B cell (primary cell): ENCODE data around the gene PAIP2. TPM values are rescaled to one million over a fixed set of nuclear protein-coding genes. Genes with fewer than 3 reads are reported as not detected.
A peak's percentile ranks its signal among the peaks of the same experiment; 100 is the strongest.

Experiments
- ATAC-seq: fragments of 200-7000 bp; cut with Tn5 transposase; one replicate; pipeline ENCODE4 v1.10.0; 2021; ENCODE audit warnings: low read depth, mild to moderate bottlenecking, moderate number of reproducible peaks, moderate library complexity
- CTCF ChIA-PET: fragments of 350-600 bp; sonication (Branson Sonifier 250); formaldehyde crosslinking; loops from one replicate; lab custom pipeline; 2021; ENCODE audit warnings: antibody characterized with exemption, inconsistent platforms; lab: Charles Lee
- POLR2A ChIA-PET: fragments of 350-600 bp; sonication (Branson Sonifier 250); formaldehyde crosslinking; loops from one replicate; lab custom pipeline; 2021; ENCODE audit warnings: antibody characterized with exemption; lab: Charles Lee
- DNase-seq: peaks from one replicate; pipeline ENCODE4 v3.0.0; 2013
- H2AFZ ChIP-seq: 2 replicates; pipeline ENCODE4 v1.6.1; 2012; ENCODE audit warnings: mild to moderate bottlenecking, low read depth, low read length; ENCODE audit not compliant: insufficient read depth, poor library complexity, severe bottlenecking
- H3K27ac ChIP-seq, 2 donors: 1 replicate in 1 of 2; 2 replicates in 1 of 2; pipeline ENCODE4 v1.5.1; 2012 to 2013; ENCODE audit warnings: low read length in 2 of 2, mild to moderate bottlenecking in 2 of 2, moderate library complexity in 1 of 2
- H3K27me3 ChIP-seq, 4 experiments: fragments of 200-600 bp in 1 of 4; sonication (generic) in 1 of 4; replicated peaks in 1 of 4; 1 replicate in 2 of 4; 2 replicates in 2 of 4; pipeline versions ENCODE4 v1.6.1 to v1.7.0; 2013 to 2016; ENCODE audit warnings: low read length in 3 of 4, mild to moderate bottlenecking in 2 of 4, mixed read lengths in 1 of 4, moderate library complexity in 1 of 4; ENCODE audit not compliant: insufficient read depth in 4 of 4, control insufficient read depth in 3 of 4; ENCODE audit errors: control extremely low read depth in 1 of 4
- H3K36me3 ChIP-seq, 2 experiments: replicated peaks in 1 of 2; 1 replicate in 1 of 2; 2 replicates in 1 of 2; pipeline versions ENCODE4 v1.6.1 to v1.7.1; 2013; ENCODE audit warnings: low read length in 1 of 2; ENCODE audit not compliant: insufficient read depth in 2 of 2, control insufficient read depth in 1 of 2; ENCODE audit errors: control extremely low read depth in 1 of 2, extremely low read depth in 1 of 2
- H3K4me1 ChIP-seq, 2 donors: fragments of 200-600 bp in 1 of 2; sonication (generic) in 1 of 2; 1 replicate in 1 of 2; 2 replicates in 1 of 2; pipeline versions ENCODE4 v1.5.1 to v1.6.1; 2013 to 2017; ENCODE audit warnings: low read length in 2 of 2; ENCODE audit not compliant: control insufficient read depth in 2 of 2, insufficient read depth in 2 of 2
- H3K4me2 ChIP-seq: replicated peaks from 2 replicates; pipeline ENCODE3; 2012; ENCODE audit warnings: mild to moderate bottlenecking, low read depth, low read length; ENCODE audit not compliant: poor library complexity, severe bottlenecking
- H3K4me3 ChIP-seq, 5 experiments: fragments of 200-600 bp in 1 of 5; sonication (generic) in 1 of 5; 1 replicate in 3 of 5; 2 replicates in 2 of 5; pipeline versions ENCODE4 v1.5.1 to v1.7.0; 2011 to 2016; ENCODE audit warnings: low read length in 4 of 5, mild to moderate bottlenecking in 4 of 5, low read depth in 2 of 5, control low read depth in 1 of 5, moderate library complexity in 1 of 5; ENCODE audit not compliant: insufficient read depth in 1 of 5; ENCODE audit errors: control extremely low read depth in 1 of 5, extremely low read depth in 1 of 5
- H3K79me2 ChIP-seq: fragments of 200-600 bp; sonication (generic); one replicate; pipeline ENCODE4 v1.6.0; 2016; ENCODE audit warnings: low read length; ENCODE audit not compliant: control insufficient read depth, insufficient read depth
- H3K9ac ChIP-seq: fragments of 200-600 bp; sonication (generic); 2 replicates; pipeline ENCODE4 v1.6.1; 2017; ENCODE audit warnings: mild to moderate bottlenecking, low read length, moderate library complexity
- H3K9me3 ChIP-seq, 3 donors: one replicate each; pipeline versions ENCODE4 v1.6.1 to v1.7.1; 2013; ENCODE audit warnings: low read length in 2 of 3; ENCODE audit not compliant: control insufficient read depth in 2 of 3, insufficient read depth in 1 of 3; ENCODE audit errors: control extremely low read depth in 1 of 3
- H4K20me1 ChIP-seq: 2 replicates; pipeline ENCODE4 v1.6.0; 2012; ENCODE audit warnings: mild to moderate bottlenecking, low read length; ENCODE audit not compliant: insufficient read depth, control insufficient read depth, poor library complexity, severe bottlenecking
- H3K27ac Mint-ChIP-seq: one replicate; pipeline ENCODE4 v1.8.0; 2021; ENCODE audit warnings: mixed read lengths
- H3K27me3 Mint-ChIP-seq: one replicate; pipeline ENCODE4 v1.8.0; 2021; ENCODE audit warnings: mixed read lengths
- H3K4me1 Mint-ChIP-seq: one replicate; pipeline ENCODE4 v1.8.0; 2021; ENCODE audit warnings: mixed read lengths
- H3K4me3 Mint-ChIP-seq: one replicate; pipeline ENCODE4 v1.8.0; 2021; ENCODE audit warnings: mixed read lengths
- H3K9me3 Mint-ChIP-seq: one replicate; pipeline ENCODE4 v1.8.0; 2022; ENCODE audit warnings: mixed read lengths; ENCODE audit not compliant: insufficient read depth
- EZH2 ChIP-seq: IDR thresholded peaks from 2 replicates; pipeline ENCODE4 v1.6.1; 2012; ENCODE audit warnings: borderline replicate concordance, low read depth, mild to moderate bottlenecking, moderate library complexity, low read length; ENCODE audit not compliant: insufficient read depth, poor library complexity, severe bottlenecking
- whole genome bisulfite sequencing: methylation state at CpG from one replicate; pipeline ENCODE4 v1.1.5; 2013; ENCODE audit warnings: missing lambda C conversion rate; ENCODE audit not compliant: insufficient coverage; 5-methylcytosine and 5-hydroxymethylcytosine counted together
- intact Hi-C: fragments of 100-400 bp; cut with micrococcal nuclease; formaldehyde crosslinking; loops from one replicate; pipeline ENCODE4 v1.10.0; 2022
- polyA plus RNA-seq: library from polyadenylated mRNA; depleted of rRNA; stranded (reverse); fragments of >200 nt; gene quantifications from 2 replicates; pipeline ENCODE4 v1.2.3, GENCODE V29; 2012
- total RNA-seq, 2 donors: library from RNA; stranded (reverse); fragments of 120-200 nt in 1 of 2; gene quantifications; 1 replicate in 1 of 2; 2 replicates in 1 of 2; pipeline versions ENCODE4 v1.2.3 to v1.2.4, GENCODE V29; 2013 to 2022
- TF ChIP-seq, protein P1 (sequence below): fragments of 200-600 bp; IDR thresholded peaks from one replicate; pipeline ENCODE4 v1.8.0; 2022; ENCODE audit warnings: antibody characterized with exemption, mild to moderate bottlenecking

The PAIP2 gene
- total and polyA plus RNA-seq, 2 donors (not counting 1 experiment from before 2014, with no cell fraction given), result 38.5 to 121 TPM

DNA sequence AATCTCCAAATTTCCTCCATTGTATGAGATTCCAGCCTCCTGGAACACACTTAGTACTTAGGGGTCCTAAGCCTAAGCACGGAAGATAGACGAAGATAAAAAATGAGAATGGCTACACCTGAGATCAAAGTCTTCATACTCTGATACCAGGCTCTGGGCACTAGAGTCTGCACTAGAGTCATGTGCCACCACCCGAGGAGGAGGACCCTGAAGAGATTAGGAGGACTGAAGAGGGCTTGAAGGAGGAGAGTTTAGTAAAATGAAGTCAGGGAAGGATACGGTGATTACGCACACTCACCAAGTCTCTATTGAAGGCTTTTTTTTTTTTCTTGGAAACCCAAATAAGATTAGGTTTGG is 62.8 kb downstream of the PAIP2 start:
- no peaks in the 10 kb centered on the region for H3K27me3 Mint-ChIP-seq
- Histone ChIP-seq H3K4me3 (peak overlapping the region; percentile 50 to 73 (median 68)), H3K4me2 (peak overlapping the region; percentile 74), H4K20me1 (no peaks in the 10 kb centered on the region), H2AFZ (peak overlapping the region; percentile 75), H3K36me3 (no peaks in the 10 kb centered on the region), H3K79me2 (peaks cover 8% of the 10 kb centered on the region), H3K4me1 (peaks cover 33 to 41% of the 10 kb centered on the region in 2 donors), H3K9me3 (no peaks in the 10 kb centered on the region), H3K27me3 (no peaks in the 10 kb centered on the region), H3K27ac (peak overlapping the region; percentile 85 to 86), H3K9ac (peak overlapping the region; percentile 38)
- ChIA-PET POLR2A (interaction anchor here (0.5 to 2.0 kb wide), 8 partner anchors 15 to 246 kb away, joined by 3 to 8 read pairs (median 4); partner anchors contain the start of genes CXXC5, DNAJC18, MATR3 and MZB1), CTCF (interaction anchor here (1.0 to 2.9 kb wide), 8 partner anchors 10 to 116 kb away, joined by 3 to 9 read pairs (median 6); partner anchors contain the start of genes DNAJC18, PAIP2 and PROB1)
- no peaks in the 10 kb centered on the region for H3K9me3 Mint-ChIP-seq
- DNase-seq, result no peak
- TF ChIP-seq, protein P1, sequence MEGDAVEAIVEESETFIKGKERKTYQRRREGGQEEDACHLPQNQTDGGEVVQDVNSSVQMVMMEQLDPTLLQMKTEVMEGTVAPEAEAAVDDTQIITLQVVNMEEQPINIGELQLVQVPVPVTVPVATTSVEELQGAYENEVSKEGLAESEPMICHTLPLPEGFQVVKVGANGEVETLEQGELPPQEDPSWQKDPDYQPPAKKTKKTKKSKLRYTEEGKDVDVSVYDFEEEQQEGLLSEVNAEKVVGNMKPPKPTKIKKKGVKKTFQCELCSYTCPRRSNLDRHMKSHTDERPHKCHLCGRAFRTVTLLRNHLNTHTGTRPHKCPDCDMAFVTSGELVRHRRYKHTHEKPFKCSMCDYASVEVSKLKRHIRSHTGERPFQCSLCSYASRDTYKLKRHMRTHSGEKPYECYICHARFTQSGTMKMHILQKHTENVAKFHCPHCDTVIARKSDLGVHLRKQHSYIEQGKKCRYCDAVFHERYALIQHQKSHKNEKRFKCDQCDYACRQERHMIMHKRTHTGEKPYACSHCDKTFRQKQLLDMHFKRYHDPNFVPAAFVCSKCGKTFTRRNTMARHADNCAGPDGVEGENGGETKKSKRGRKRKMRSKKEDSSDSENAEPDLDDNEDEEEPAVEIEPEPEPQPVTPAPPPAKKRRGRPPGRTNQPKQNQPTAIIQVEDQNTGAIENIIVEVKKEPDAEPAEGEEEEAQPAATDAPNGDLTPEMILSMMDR, result no peak
- no peak for TF ChIP-seq EZH2
- WGBS, result 90% methylated on average over 2 of the region's 5 CpGs
- intact Hi-C loops, result loop anchor here (1.0 to 10.0 kb wide), 10 partner anchors 10 to 940 kb away; partner anchors contain the start of genes DNAJC18, EGR1, MATR3 and MZB1
- H3K4me3 Mint-ChIP-seq, result peak overlapping the region; percentile 95
- H3K27ac Mint-ChIP-seq, result peak overlapping the region; percentile 97
- ATAC-seq, result no peak
- peaks cover 43% of the 10 kb centered on the region for H3K4me1 Mint-ChIP-seq

DNA sequence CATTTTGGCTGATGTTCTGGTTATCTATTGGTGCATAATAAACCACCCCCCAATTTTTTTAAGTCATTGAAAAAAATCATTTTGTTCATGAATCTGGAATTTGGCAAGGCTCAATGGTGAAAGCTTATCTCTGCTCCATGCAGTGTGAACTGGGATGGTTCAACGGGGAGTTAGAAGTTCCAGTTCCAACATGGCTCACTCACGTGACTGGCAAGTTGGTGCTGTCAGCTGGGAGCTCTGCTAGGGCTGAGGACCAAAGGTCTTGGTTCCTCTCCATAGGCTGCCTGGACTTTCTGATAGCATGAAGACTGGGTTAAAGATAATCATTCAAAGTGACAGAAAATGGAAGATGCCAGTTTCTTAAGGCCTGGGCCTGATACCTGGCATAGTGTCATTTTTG is 65.3 kb downstream of the PAIP2 start:
- H3K27me3 Mint-ChIP-seq, result no peaks in the 10 kb centered on the region
- TF ChIP-seq, protein P1, result no peak
- TF ChIP-seq EZH2, result no peak
- H3K4me1 ChIP-seq, result peaks cover 33 to 41% of the 10 kb centered on the region in 2 donors
- WGBS, result 100% methylated on average over 2 of the region's 2 CpGs
- H2AFZ ChIP-seq, result peak overlapping the region; percentile 8
- H3K4me2 ChIP-seq, result peak overlapping the region; percentile 60
- ChIA-PET POLR2A (interaction anchor here (1.0 to 1.6 kb wide), 2 partner anchors 14 to 32 kb away, joined by 3 to 6 read pairs; partner anchors contain the start of gene DNAJC18), CTCF (interaction anchor here (0.6 to 7.3 kb wide), 7 partner anchors 11 to 111 kb away, joined by 3 to 43 read pairs (median 5); partner anchors contain the start of gene PAIP2)
- no peak overlapping the region for H3K4me3 ChIP-seq
- H3K79me2 ChIP-seq, result peaks cover 8% of the 10 kb centered on the region
- no peaks in the 10 kb centered on the region for H3K27me3 ChIP-seq
- no peaks in the 10 kb centered on the region for H3K9me3 ChIP-seq
- peak overlapping the region; percentile 50 to 78 for H3K27ac ChIP-seq
- ATAC-seq, result no peak
- no peak for DNase-seq
- peak overlapping the region; percentile 26 for H3K9ac ChIP-seq
- no peak overlapping the region for H3K4me3 Mint-ChIP-seq
- no peaks in the 10 kb centered on the region for H3K9me3 Mint-ChIP-seq
- no peaks in the 10 kb centered on the region for H4K20me1 ChIP-seq
- H3K4me1 Mint-ChIP-seq, result peaks cover 45% of the 10 kb centered on the region
- intact Hi-C loops, result loop anchor here (5.0 to 10.0 kb wide), 4 partner anchors 110 to 942 kb away; partner anchors contain the start of gene EGR1
- peak overlapping the region; percentile 64 for H3K27ac Mint-ChIP-seq
- no peaks in the 10 kb centered on the region for H3K36me3 ChIP-seq
